Melanocyte of skin (primary cell): ENCODE data around the gene CIAO2B. TPM values are rescaled to one million over a fixed set of nuclear protein-coding genes. Genes with fewer than 3 reads are reported as not detected.

ENCODE experiments used
- total RNA-seq, 2 donors: library from RNA; depleted of rRNA; stranded (reverse); fragments of >200 nt; gene quantifications; 2 replicates each; pipeline ENCODE4 v1.2.3, GENCODE V29; 2012

The CIAO2B gene
- 100 to 1,000 TPM; 123 to 191 TPM for total RNA-seq

GRCh38 chr16:66934138-66934838, at the start of gene CIAO2B:
CIAO2B (minus strand) TSS chr16:66934402; CDS start chr16:66934364, 38 bp downstream.

GRCh38 chr16:66961065-66961744, 27.0 kb upstream of the CIAO2B start, which contains the start of gene CES3:
CES3 (plus strand) TSS chr16:66961266; CDS start chr16:66961308, 42 bp downstream.

DNA sequence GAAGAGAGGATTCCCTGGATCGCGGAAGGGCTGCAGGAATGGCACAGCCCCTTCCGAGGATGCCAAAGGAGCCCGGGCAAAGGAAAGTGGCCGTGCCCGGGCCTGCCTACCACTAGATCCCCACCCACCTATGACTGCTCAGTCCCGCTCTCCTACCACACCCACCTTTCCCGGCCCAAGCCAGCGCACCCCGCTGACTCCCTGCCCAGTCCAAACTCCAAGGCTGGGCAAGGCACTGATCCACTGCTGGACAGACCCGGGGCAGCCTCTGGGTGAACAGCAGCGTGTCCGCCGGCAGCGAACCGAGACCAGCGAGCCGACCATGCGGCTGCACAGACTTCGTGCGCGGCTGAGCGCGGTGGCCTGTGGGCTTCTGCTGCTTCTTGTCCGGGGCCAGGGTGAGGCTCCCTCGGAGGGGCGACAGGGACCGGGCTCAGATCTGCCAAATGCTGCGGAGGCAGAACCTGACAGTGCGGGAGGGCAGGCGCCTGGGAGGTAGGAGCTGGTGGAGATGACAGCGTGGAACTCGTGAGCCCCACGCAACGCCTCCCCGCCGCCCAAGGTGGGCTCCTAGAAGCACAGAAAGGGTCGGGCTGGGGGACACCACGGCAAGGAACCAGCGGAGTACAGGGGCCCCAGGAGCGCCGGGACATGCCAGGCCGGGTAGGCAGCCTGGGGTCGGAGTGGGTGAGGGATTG, 1.3 kb upstream of the CIAO2B start, which contains the start of gene CES2:
CES2 (plus strand) TSS at position 203 of the 698 bp plus-strand sequence; CDS start at position 323, 120 bp downstream.

DNA sequence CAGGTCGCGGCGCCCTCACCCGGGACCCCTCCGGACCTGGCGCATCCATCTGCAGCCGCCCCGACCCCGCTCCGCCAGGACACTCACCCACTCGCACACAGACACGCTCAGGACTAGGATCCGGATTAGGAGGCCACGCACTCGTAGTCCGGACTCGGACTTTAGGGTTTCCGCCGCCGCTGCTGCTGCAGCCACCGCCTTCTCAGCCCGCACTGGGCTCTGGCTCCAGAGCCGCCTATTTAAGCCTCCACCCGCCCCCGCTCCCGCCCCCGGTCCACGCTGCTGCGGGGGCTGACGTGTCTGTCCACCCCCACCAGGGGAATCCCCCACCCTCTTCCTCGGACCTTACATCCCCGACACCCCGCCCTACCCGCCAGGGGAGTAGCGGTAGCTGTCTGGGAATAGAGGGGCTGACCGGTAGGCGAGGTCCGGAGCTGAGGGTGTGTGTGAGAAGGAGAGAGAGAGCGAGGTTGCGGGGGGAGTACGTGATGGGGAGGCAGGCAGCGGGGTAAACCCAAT, 8.8 kb downstream of the CIAO2B start, which contains the start of gene RRAD:
RRAD (minus strand) TSS at position 214 of the 519 bp plus-strand sequence. CDS start 356 bp downstream, outside the sequence.

GRCh38 chr16:66918803-66919568, 15.2 kb downstream of the CIAO2B start, which contains the start of gene CDH16:
CDH16 (minus strand) TSS chr16:66918885; CDS start chr16:66918065, 820 bp downstream.

Other genes with a start within 250 kb of the CIAO2B start
- 10 to 100 TPM; 28.0 to 34.1 TPM for gene CMTM4, start 237.7 kb downstream of the CIAO2B start, total RNA-seq
- 100 to 1,000 TPM; 112 to 203 TPM for gene DYNC1LI2, start 182.8 kb downstream of the CIAO2B start, total RNA-seq
- under 1 TPM; under 0.01 TPM for gene TERB1, start 132.8 kb downstream of the CIAO2B start, total RNA-seq
- 100 to 1,000 TPM in 1 of 2 donors, 10 to 100 TPM in 1; 69.5 to 104 TPM for gene NAE1, start 103.4 kb downstream of the CIAO2B start, total RNA-seq
- not detected for gene CA7, start 90.0 kb downstream of the CIAO2B start, total RNA-seq
- gene PDP2, start 53.9 kb downstream of the CIAO2B start, total RNA-seq: 10 to 100 TPM in 1 of 2 donors, 1 to 10 TPM in 1; 8.9 to 15.7 TPM
- not detected for gene CDH16, start 15.5 kb downstream of the CIAO2B start, total RNA-seq
- under 1 TPM in 1 of 2 donors, not detected in 1; 0.33 TPM for gene RRAD, start 8.9 kb downstream of the CIAO2B start, total RNA-seq
- gene CES2, start 1.1 kb upstream of the CIAO2B start, total RNA-seq: 10 to 100 TPM; 23.0 to 25.1 TPM
- gene CES3, start 26.9 kb upstream of the CIAO2B start, total RNA-seq: 1 to 10 TPM in 1 of 2 donors, under 1 TPM in 1; under 0.01 to 1.0 TPM
- 1 to 10 TPM in 1 of 2 donors, under 1 TPM in 1; 0.69 to 1.3 TPM for gene CES4A, start 54.2 kb upstream of the CIAO2B start, total RNA-seq
- gene CBFB, start 94.7 kb upstream of the CIAO2B start, total RNA-seq: 100 to 1,000 TPM in 1 of 2 donors, 10 to 100 TPM in 1; 81.2 to 118 TPM
- gene PHAF1, start 175.5 kb upstream of the CIAO2B start, total RNA-seq: 10 to 100 TPM; 16.5 to 17.3 TPM
- gene B3GNT9, start 216.6 kb upstream of the CIAO2B start, total RNA-seq: 10 to 100 TPM; 11.3 to 14.8 TPM
- gene TRADD, start 225.5 kb upstream of the CIAO2B start, total RNA-seq: 10 to 100 TPM; 23.1 to 24.0 TPM
- 10 to 100 TPM; 11.3 to 13.8 TPM for gene FBXL8, start 225.6 kb upstream of the CIAO2B start, total RNA-seq
- 10 to 100 TPM; 27.6 to 66.4 TPM for gene HSF4, start 230.3 kb upstream of the CIAO2B start, total RNA-seq
- 10 to 100 TPM; 11.7 to 13.3 TPM for gene NOL3, start 236.1 kb upstream of the CIAO2B start, total RNA-seq
- 10 to 100 TPM; 16.0 to 16.2 TPM for gene MATCAP1, start 249.6 kb upstream of the CIAO2B start, total RNA-seq